Thymus (tissue), 11 donors: ENCODE data around the gene TYMS. TPM values are rescaled to one million over a fixed set of nuclear protein-coding genes. Genes with fewer than 3 reads are reported as not detected.

Source experiments
- DNase-seq, 9 donors: peaks; one replicate each; pipeline ENCODE4 v3.0.0-alpha.2; 2013; ENCODE audit warnings: low spot score in 9 of 9, low read depth in 6 of 9, missing footprints in 1 of 9
- H3K27ac ChIP-seq, 2 donors: one replicate each; pipeline ENCODE4 v1.5.1; 2013; ENCODE audit warnings: control low read depth in 1 of 2, low read depth in 1 of 2, low read length in 1 of 2, mild to moderate bottlenecking in 1 of 2, moderate library complexity in 1 of 2
- H3K27me3 ChIP-seq, 2 donors: one replicate each; pipeline ENCODE4 v1.5.1; 2013; ENCODE audit warnings: low read length in 1 of 2; ENCODE audit not compliant: control insufficient read depth in 2 of 2, insufficient read depth in 1 of 2
- H3K36me3 ChIP-seq, 2 donors: one replicate each; pipeline ENCODE4 v1.5.1; 2013; ENCODE audit warnings: low read length in 1 of 2, mild to moderate bottlenecking in 1 of 2, moderate library complexity in 1 of 2; ENCODE audit not compliant: control insufficient read depth in 2 of 2, insufficient read depth in 2 of 2
- H3K4me1 ChIP-seq, 2 donors: one replicate each; pipeline ENCODE4 v1.5.1; 2013; ENCODE audit warnings: low read length in 2 of 2; ENCODE audit not compliant: control insufficient read depth in 2 of 2, insufficient read depth in 2 of 2
- H3K4me3 ChIP-seq, 2 donors: one replicate each; pipeline ENCODE4 v1.5.1; 2013; ENCODE audit warnings: low read length in 2 of 2, control low read depth in 1 of 2, mild to moderate bottlenecking in 1 of 2
- H3K9me3 ChIP-seq, 2 donors: one replicate each; pipeline ENCODE4 v1.5.1; 2013; ENCODE audit warnings: low read length in 1 of 2, mild to moderate bottlenecking in 1 of 2; ENCODE audit not compliant: control insufficient read depth in 2 of 2, insufficient read depth in 1 of 2
- WGBS: extraction: QIAGEN DNeasy Blood & Tissue Kit; methylation state at CpG from one replicate; pipeline ENCODE4 v1.1.7; 2013; 5-methylcytosine and 5-hydroxymethylcytosine counted together
- polyA plus RNA-seq: library from polyadenylated mRNA; stranded (reverse); fragments of 200-250 nt; gene quantifications from one replicate; pipeline ENCODE4 v1.2.3, GENCODE V29; 2013
- total RNA-seq: library from RNA; stranded (reverse); fragments of 120-200 nt; gene quantifications from one replicate; pipeline ENCODE4 v1.2.4, GENCODE V29; 2013
- donor health status: healthy.

TYMS gene
- total and polyA plus RNA-seq, 2 donors: 17.8 to 55.7 TPM

- WGBS: 39% methylated on average over 4 of the region's 4 CpGs
- H3K9me3 ChIP-seq: no peaks in the 10 kb centered on the region
- H3K27ac ChIP-seq: no peak overlapping the region
- DNase-seq: peak in 2 of 9 donors; percentile 11 to 33
- no peaks in the 10 kb centered on the region for H3K4me1 ChIP-seq
- no peaks in the 10 kb centered on the region for H3K27me3 ChIP-seq
- H3K36me3 ChIP-seq: no peaks in the 10 kb centered on the region
- H3K4me3 ChIP-seq: no peak overlapping the region
Observed at GRCh38 chr18:616380-616995, 41.0 kb upstream of the TYMS start.

- Histone ChIP-seq H3K36me3 (no peaks in the 10 kb centered on the region), H3K27me3 (no peaks in the 10 kb centered on the region), H3K27ac (no peak overlapping the region), H3K4me3 (no peak overlapping the region), H3K9me3 (no peaks in the 10 kb centered on the region), H3K4me1 (no peaks in the 10 kb centered on the region)
- no peak for DNase-seq
- 90% methylated on average over 13 of the region's 13 CpGs for WGBS
Observed at GRCh38 chr18:617970-618504, 39.4 kb upstream of the TYMS start.

- Histone ChIP-seq H3K36me3 (no peaks in the 10 kb centered on the region), H3K27me3 (no peaks in the 10 kb centered on the region), H3K4me3 (no peak overlapping the region), H3K27ac (no peak overlapping the region), H3K4me1 (no peaks in the 10 kb centered on the region), H3K9me3 (no peaks in the 10 kb centered on the region)
- WGBS: 96% methylated on average over 5 of the region's 5 CpGs
- no peak for DNase-seq
Observed at GRCh38 chr18:618618-619017, 38.8 kb upstream of the TYMS start.

GRCh38 chr18:621291-622043 is 36.0 kb upstream of the TYMS start:
- Histone ChIP-seq H3K27ac (no peak overlapping the region), H3K27me3 (peaks cover 0 to 2% of the 10 kb centered on the region in 2 donors), H3K4me1 (no peaks in the 10 kb centered on the region), H3K9me3 (no peaks in the 10 kb centered on the region), H3K36me3 (no peaks in the 10 kb centered on the region), H3K4me3 (no peak overlapping the region)
- 82% methylated on average over 7 of the region's 7 CpGs for WGBS
- no peak for DNase-seq

GRCh38 chr18:622289-622688 is 35.2 kb upstream of the TYMS start:
- Histone ChIP-seq H3K36me3 (no peaks in the 10 kb centered on the region), H3K27me3 (peaks cover 0 to 2% of the 10 kb centered on the region in 2 donors), H3K9me3 (no peaks in the 10 kb centered on the region), H3K4me1 (no peaks in the 10 kb centered on the region), H3K27ac (no peak overlapping the region), H3K4me3 (no peak overlapping the region)
- no peak for DNase-seq
- WGBS: 95% methylated on average over 6 of the region's 6 CpGs

- Histone ChIP-seq H3K4me3 (no peak overlapping the region), H3K4me1 (no peaks in the 10 kb centered on the region), H3K9me3 (no peaks in the 10 kb centered on the region), H3K27me3 (peaks cover 0 to 2% of the 10 kb centered on the region in 2 donors), H3K27ac (no peak overlapping the region), H3K36me3 (no peaks in the 10 kb centered on the region)
- peak; percentile 27 to 76 (median 44) for DNase-seq
- 73% methylated on average over 11 of the region's 11 CpGs for WGBS
Observed at GRCh38 chr18:623761-624620, 33.5 kb upstream of the TYMS start.

GRCh38 chr18:627231-627630 is 30.2 kb upstream of the TYMS start:
- Histone ChIP-seq H3K4me1 (no peaks in the 10 kb centered on the region), H3K27me3 (peaks cover 0 to 2% of the 10 kb centered on the region in 2 donors), H3K9me3 (no peaks in the 10 kb centered on the region), H3K4me3 (no peak overlapping the region), H3K36me3 (no peaks in the 10 kb centered on the region), H3K27ac (no peak overlapping the region)
- no peak for DNase-seq
- 93% methylated on average over 2 of the region's 2 CpGs for WGBS

- Histone ChIP-seq H3K4me1 (no peaks in the 10 kb centered on the region), H3K27me3 (no peaks in the 10 kb centered on the region), H3K27ac (no peak overlapping the region), H3K4me3 (no peak overlapping the region), H3K9me3 (no peaks in the 10 kb centered on the region), H3K36me3 (no peaks in the 10 kb centered on the region)
- WGBS: 85% methylated on average over 6 of the region's 6 CpGs
- DNase-seq: no peak
Observed at GRCh38 chr18:629269-630150, 27.9 kb upstream of the TYMS start.
